Measurements from ENCODE around the gene ATP2B2. TPM values are rescaled to one million over a fixed set of nuclear protein-coding genes. Genes with fewer than 3 reads are reported as not detected.
A peak's percentile ranks its signal among the peaks of the same experiment; 100 is the strongest.

Gene ATP2B2
- total RNA-seq, 4 donors from 2014 or later = 0.86 to 2.2 (median 1.0) TPM; not detected in 1

- peaks cover 76% of the 10 kb centered on the region for H3K36me3 ChIP-seq
- H3K9me3 ChIP-seq = no peaks in the 10 kb centered on the region
Observed at GRCh38 chr3:10315771-10316344, 189.5 kb downstream of the ATP2B2 start.

DNA sequence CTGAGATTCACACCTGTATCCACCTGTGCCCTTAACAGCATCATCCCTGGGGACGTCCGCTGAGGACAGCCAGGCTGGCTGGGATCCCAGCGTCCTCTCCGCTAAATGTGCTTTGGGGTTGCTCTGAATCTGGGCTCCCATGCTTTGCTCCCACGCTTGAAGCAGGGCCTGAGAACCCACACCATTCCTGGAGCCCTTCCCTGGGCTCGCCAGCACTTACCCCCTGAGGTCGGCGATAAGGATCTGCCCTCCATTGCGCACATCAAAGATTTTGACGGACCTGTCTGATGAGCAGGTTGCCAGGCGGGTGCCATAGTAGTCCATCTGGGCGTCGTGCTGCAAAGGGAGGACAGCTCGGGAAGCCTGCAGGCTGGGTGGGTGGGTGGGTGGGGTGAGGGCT is 190.3 kb downstream of the ATP2B2 start:
- no peak overlapping the region for H3K27ac ChIP-seq
- H3K27me3 ChIP-seq = no peaks in the 10 kb centered on the region
- H3K36me3 ChIP-seq = peaks cover 84% of the 10 kb centered on the region
- no peak overlapping the region for H3K4me3 ChIP-seq
- no peak for TF ChIP-seq CTCF (IDR thresholded peaks at IDR 0.05)
- no peak for TF ChIP-seq POLR2AphosphoS5 (IDR thresholded peaks at IDR 0.05)
- TF ChIP-seq EP300 (IDR thresholded peaks at IDR 0.05) = no peak
- TF ChIP-seq POLR2A (IDR thresholded peaks at IDR 0.05) = no peak
- DNase-seq (ENCODE audit: low spot score in 2 of 2) = peak in 1 of 2 donors; percentile 22
- 92% methylated on average over 13 of the region's 14 CpGs for WGBS
- peaks cover 29% of the 10 kb centered on the region for H3K4me1 ChIP-seq
- no peaks in the 10 kb centered on the region for H3K9me3 ChIP-seq

More at GRCh38 chr3:10315771-10316344, 189.5 kb downstream of the ATP2B2 start:
- Histone ChIP-seq H3K27me3 (no peaks in the 10 kb centered on the region), H3K4me3 (no peak overlapping the region), H3K27ac (no peak overlapping the region), H3K4me1 (peaks cover 33% of the 10 kb centered on the region)
- no peak for TF ChIP-seq POLR2A (IDR thresholded peaks at IDR 0.05)
- no peak for TF ChIP-seq CTCF (IDR thresholded peaks at IDR 0.05)
- no peak for TF ChIP-seq EP300 (IDR thresholded peaks at IDR 0.05)
- no peak for TF ChIP-seq POLR2AphosphoS5 (IDR thresholded peaks at IDR 0.05)
- WGBS = 91% methylated on average over 4 of the region's 4 CpGs
- peak in 1 of 2 donors; percentile 38 for DNase-seq (ENCODE audit: low spot score in 2 of 2)

- Histone ChIP-seq H3K36me3 (peaks cover 93% of the 10 kb centered on the region), H3K4me1 (peaks cover 8% of the 10 kb centered on the region), H3K27me3 (no peaks in the 10 kb centered on the region), H3K27ac (no peak overlapping the region), H3K4me3 (no peak overlapping the region), H3K9me3 (no peaks in the 10 kb centered on the region)
- TF ChIP-seq CTCF (IDR thresholded peaks at IDR 0.05) (no peak), POLR2A (IDR thresholded peaks at IDR 0.05) (no peak), POLR2AphosphoS5 (IDR thresholded peaks at IDR 0.05) (no peak), EP300 (IDR thresholded peaks at IDR 0.05) (no peak)
- 65% methylated on average over 3 of the region's 3 CpGs for WGBS
- DNase-seq (ENCODE audit: low spot score in 2 of 2) = no peak
Observed at GRCh38 chr3:10312861-10313260, 192.5 kb downstream of the ATP2B2 start.

DNA sequence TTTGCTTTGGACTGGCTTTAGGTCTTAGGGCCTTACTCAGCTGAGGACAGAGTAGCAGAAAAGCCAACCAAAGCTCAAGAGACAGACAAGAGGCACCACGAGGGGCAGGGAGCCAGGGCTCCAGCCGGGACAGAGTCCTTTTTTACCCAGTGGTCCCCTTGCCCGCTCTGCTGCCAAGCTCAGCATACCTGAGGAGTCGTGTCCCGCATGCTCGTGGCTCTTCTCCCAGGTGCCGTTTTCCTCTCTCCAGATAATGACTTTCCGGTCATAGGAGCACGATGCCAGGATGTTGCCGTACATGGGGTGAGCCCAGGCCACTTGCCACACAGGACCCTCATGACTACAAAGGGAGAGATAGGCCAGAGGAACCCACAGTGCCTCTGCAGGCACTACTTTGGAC is 193.0 kb downstream of the ATP2B2 start:
- Histone ChIP-seq H3K36me3 (peaks cover 93% of the 10 kb centered on the region), H3K27me3 (no peaks in the 10 kb centered on the region), H3K9me3 (no peaks in the 10 kb centered on the region), H3K4me3 (no peak overlapping the region), H3K27ac (no peak overlapping the region), H3K4me1 (peaks cover 5% of the 10 kb centered on the region)
- 86% methylated on average over 9 of the region's 10 CpGs for WGBS
- peak in 1 of 2 donors; percentile 26 for DNase-seq (ENCODE audit: low spot score in 2 of 2)
- TF ChIP-seq EP300 (IDR thresholded peaks at IDR 0.05) = no peak
- no peak for TF ChIP-seq POLR2AphosphoS5 (IDR thresholded peaks at IDR 0.05)
- TF ChIP-seq POLR2A (IDR thresholded peaks at IDR 0.05) = no peak
- TF ChIP-seq CTCF (IDR thresholded peaks at IDR 0.05) = no peak

- Histone ChIP-seq H3K27ac (no peak overlapping the region), H3K4me1 (peaks cover 5% of the 10 kb centered on the region), H3K9me3 (no peaks in the 10 kb centered on the region), H3K36me3 (peaks cover 94% of the 10 kb centered on the region), H3K27me3 (no peaks in the 10 kb centered on the region), H3K4me3 (no peak overlapping the region)
- TF ChIP-seq POLR2AphosphoS5 (IDR thresholded peaks at IDR 0.05) (no peak), EP300 (IDR thresholded peaks at IDR 0.05) (no peak), CTCF (IDR thresholded peaks at IDR 0.05) (no peak), POLR2A (IDR thresholded peaks at IDR 0.05) (no peak)
- WGBS = no CpG with 5 or more reads among the region's 13 CpGs
- DNase-seq (ENCODE audit: low spot score in 2 of 2) = peak in 1 of 2 donors; percentile 54
Observed at GRCh38 chr3:10311710-10312109, 193.7 kb downstream of the ATP2B2 start.
